CD4-positive, alpha-beta memory T cell (primary cell): ENCODE data around the gene RNF4. TPM values are rescaled to one million over a fixed set of nuclear protein-coding genes. Genes with fewer than 3 reads are reported as not detected.

ENCODE experiments used
- CTCF ChIA-PET: fragments of 350-600 bp; sonication (Branson Sonifier 250); formaldehyde crosslinking; loops from one replicate; lab custom pipeline; 2021; ENCODE audit warnings: inconsistent platforms; ENCODE audit not compliant: partially characterized antibody; lab: Charles Lee
- POLR2A ChIA-PET: fragments of 350-600 bp; sonication (Branson Sonifier 250); formaldehyde crosslinking; loops from one replicate; lab custom pipeline; 2021; ENCODE audit not compliant: partially characterized antibody; lab: Charles Lee
- DNase-seq, 5 donors: peaks; one replicate each; pipeline versions ENCODE4 v3.0.0 to v3.0.0-alpha.2; 2020 to 2022; ENCODE audit warnings: mixed read lengths in 1 of 5
- H3K27ac ChIP-seq: one replicate; pipeline ENCODE4 v1.7.0; 2013; ENCODE audit warnings: low read depth, low read length
- H3K27me3 ChIP-seq: 2 replicates; pipeline ENCODE4 v1.7.0; 2013; ENCODE audit warnings: mild to moderate bottlenecking, low read length, moderate library complexity; ENCODE audit not compliant: insufficient read depth
- H3K36me3 ChIP-seq: 2 replicates; pipeline ENCODE4 v1.7.0; 2013; ENCODE audit warnings: mild to moderate bottlenecking, low read length, moderate library complexity; ENCODE audit not compliant: insufficient read depth
- H3K4me1 ChIP-seq: 2 replicates; pipeline ENCODE4 v1.7.0; 2013; ENCODE audit warnings: mild to moderate bottlenecking, low read length, moderate library complexity; ENCODE audit not compliant: insufficient read depth
- H3K4me3 ChIP-seq, 2 donors: one replicate each; pipeline ENCODE4 v1.7.0; 2013; ENCODE audit warnings: low read length in 2 of 2, mild to moderate bottlenecking in 1 of 2
- H3K9me3 ChIP-seq, 2 donors: one replicate each; pipeline ENCODE4 v1.7.0; 2013; ENCODE audit warnings: low read length in 2 of 2, control low read depth in 1 of 2; ENCODE audit not compliant: control insufficient read depth in 1 of 2
- H3K27ac Mint-ChIP-seq, 7 donors: one replicate each; pipeline ENCODE4 v1.8.0; 2020 to 2021; ENCODE audit warnings: mixed read lengths in 7 of 7, mild to moderate bottlenecking in 6 of 7, inconsistent platforms in 3 of 7, moderate library complexity in 3 of 7
- H3K27me3 Mint-ChIP-seq, 2 donors: one replicate each; pipeline ENCODE4 v1.8.0; 2020 to 2021; ENCODE audit warnings: mixed read lengths in 2 of 2
- H3K36me3 Mint-ChIP-seq, 2 donors: one replicate each; pipeline ENCODE4 v1.8.0; 2020 to 2021; ENCODE audit warnings: mixed read lengths in 2 of 2, inconsistent platforms in 1 of 2, mild to moderate bottlenecking in 1 of 2
- H3K4me1 Mint-ChIP-seq, 4 donors: one replicate each; pipeline ENCODE4 v1.8.0; 2020 to 2021; ENCODE audit warnings: mixed read lengths in 4 of 4, mild to moderate bottlenecking in 1 of 4
- H3K4me3 Mint-ChIP-seq, 8 donors: one replicate each; pipeline ENCODE4 v1.8.0; 2020 to 2021; ENCODE audit warnings: mixed read lengths in 8 of 8, mild to moderate bottlenecking in 7 of 8, moderate library complexity in 6 of 8, inconsistent platforms in 3 of 8
- H3K9me3 Mint-ChIP-seq, 8 donors: one replicate each; pipeline ENCODE4 v1.8.0; 2020 to 2021; ENCODE audit warnings: mixed read lengths in 8 of 8, mild to moderate bottlenecking in 5 of 8, inconsistent platforms in 3 of 8, moderate library complexity in 1 of 8
- intact Hi-C: fragments of 100-400 bp; cut with micrococcal nuclease; formaldehyde crosslinking; loops from one replicate; pipeline ENCODE4 v1.15.1; 2023
- polyA plus RNA-seq, 2 donors: library from polyadenylated mRNA; unstranded; fragments of 300-500 nt; fragmentation: Illumina TruSeq; gene quantifications; one replicate each; pipeline ENCODE4 v1.2.3, GENCODE V29; 2021
- total RNA-seq, 2 experiments: library from RNA; stranded (reverse); gene quantifications; one replicate each; pipeline ENCODE4 v1.2.3, GENCODE V29; 2021

The RNF4 gene
- total and polyA plus RNA-seq, 4 experiments from 2014 or later: 68.0 to 105 (median 99.0) TPM

GRCh38 chr4:2449511-2450392, 19.2 kb upstream of the RNF4 start:
- H3K27ac Mint-ChIP-seq: peak overlapping the region in 1 of 7 donors; percentile 48
- DNase-seq: no peak
- no peak overlapping the region for H3K4me3 ChIP-seq
- no peaks in the 10 kb centered on the region for H3K27me3 Mint-ChIP-seq
- H3K4me1 ChIP-seq: no peaks in the 10 kb centered on the region
- H3K36me3 Mint-ChIP-seq: no peaks in the 10 kb centered on the region
- H3K9me3 Mint-ChIP-seq: no peaks in the 10 kb centered on the region
- no peak overlapping the region for H3K27ac ChIP-seq
- no peak overlapping the region for H3K4me3 Mint-ChIP-seq
- H3K9me3 ChIP-seq: no peaks in the 10 kb centered on the region
- CTCF ChIA-PET: interaction anchor here (0.9 to 1.4 kb wide), 3 partner anchors 8 to 230 kb away, joined by 3 to 4 read pairs (median 3); partner anchors contain the start of gene RNF4
- H3K27me3 ChIP-seq: no peaks in the 10 kb centered on the region
- POLR2A ChIA-PET: no interaction called here
- no peaks in the 10 kb centered on the region for H3K4me1 Mint-ChIP-seq
- no peaks in the 10 kb centered on the region for H3K36me3 ChIP-seq
- intact Hi-C loops: no loop called here

- Mint-ChIP-seq H3K4me1 (no peaks in the 10 kb centered on the region), H3K9me3 (no peaks in the 10 kb centered on the region), H3K27me3 (no peaks in the 10 kb centered on the region), H3K27ac (no peak overlapping the region), H3K36me3 (no peaks in the 10 kb centered on the region), H3K4me3 (no peak overlapping the region)
- Histone ChIP-seq H3K4me1 (no peaks in the 10 kb centered on the region), H3K27ac (no peak overlapping the region), H3K4me3 (no peak overlapping the region), H3K27me3 (no peaks in the 10 kb centered on the region), H3K9me3 (no peaks in the 10 kb centered on the region), H3K36me3 (no peaks in the 10 kb centered on the region)
- intact Hi-C loops: no loop called here
- no peak for DNase-seq
- POLR2A ChIA-PET: no interaction called here
- CTCF ChIA-PET: interaction anchor here (0.9 to 1.4 kb wide), 3 partner anchors 9 to 231 kb away, joined by 3 to 4 read pairs (median 3); partner anchors contain the start of gene RNF4
These were observed 18.4 kb upstream of the RNF4 start for GRCh38 chr4:2450394-2451035.

- Mint-ChIP-seq H3K4me1 (no peaks in the 10 kb centered on the region), H3K27ac (no peak overlapping the region), H3K27me3 (no peaks in the 10 kb centered on the region), H3K4me3 (no peak overlapping the region), H3K9me3 (no peaks in the 10 kb centered on the region), H3K36me3 (no peaks in the 10 kb centered on the region)
- intact Hi-C loops: no loop called here
- H3K27me3 ChIP-seq: no peaks in the 10 kb centered on the region
- POLR2A ChIA-PET: no interaction called here
- H3K36me3 ChIP-seq: no peaks in the 10 kb centered on the region
- no peak for DNase-seq
- H3K9me3 ChIP-seq: no peaks in the 10 kb centered on the region
- CTCF ChIA-PET: interaction anchor here (1.0 to 1.5 kb wide), 2 partner anchors 15 to 17 kb away, joined by 3 read pairs; no protein-coding TSS in a partner anchor
- no peaks in the 10 kb centered on the region for H3K4me1 ChIP-seq
- no peak overlapping the region for H3K4me3 ChIP-seq
- no peak overlapping the region for H3K27ac ChIP-seq
These were observed 17.8 kb upstream of the RNF4 start for GRCh38 chr4:2451036-2451520.

- Mint-ChIP-seq H3K4me1 (no peaks in the 10 kb centered on the region), H3K36me3 (no peaks in the 10 kb centered on the region), H3K27ac (peak overlapping the region in 1 of 7 donors; percentile 25), H3K4me3 (no peak overlapping the region), H3K27me3 (no peaks in the 10 kb centered on the region), H3K9me3 (no peaks in the 10 kb centered on the region)
- no peaks in the 10 kb centered on the region for H3K4me1 ChIP-seq
- ChIA-PET CTCF (interaction anchor here (1.0 to 1.5 kb wide), 2 partner anchors 16 kb away, joined by 3 read pairs; no protein-coding TSS in a partner anchor), POLR2A (no interaction called here)
- no peak for DNase-seq
- no peak overlapping the region for H3K27ac ChIP-seq
- intact Hi-C loops: no loop called here
- no peak overlapping the region for H3K4me3 ChIP-seq
- no peaks in the 10 kb centered on the region for H3K9me3 ChIP-seq
- H3K36me3 ChIP-seq: no peaks in the 10 kb centered on the region
- no peaks in the 10 kb centered on the region for H3K27me3 ChIP-seq
These were observed 16.8 kb upstream of the RNF4 start for GRCh38 chr4:2451821-2452785.

- H3K27ac ChIP-seq: no peak overlapping the region
- Mint-ChIP-seq H3K9me3 (no peaks in the 10 kb centered on the region), H3K36me3 (no peaks in the 10 kb centered on the region), H3K27me3 (no peaks in the 10 kb centered on the region), H3K4me1 (peaks cover 2 to 9% (median 5%) of the 10 kb centered on the region in 4 donors), H3K27ac (peak overlapping the region in 1 of 7 donors; percentile 60), H3K4me3 (no peak overlapping the region)
- intact Hi-C loops: no loop called here
- H3K4me3 ChIP-seq: no peak overlapping the region
- POLR2A ChIA-PET: interaction anchor here (1.1 kb wide), 1 partner anchor 11 kb away, joined by 6 read pairs; the partner anchor contains the start of gene RNF4
- no peaks in the 10 kb centered on the region for H3K36me3 ChIP-seq
- CTCF ChIA-PET: no interaction called here
- DNase-seq: no peak
- H3K4me1 ChIP-seq: peaks cover 7% of the 10 kb centered on the region
- H3K9me3 ChIP-seq: no peaks in the 10 kb centered on the region
- H3K27me3 ChIP-seq: no peaks in the 10 kb centered on the region
These were observed 11.2 kb upstream of the RNF4 start for GRCh38 chr4:2457481-2458295.
